AG04450 (cell line): ENCODE measurements around the gene JAML. TPM values are rescaled to one million over a fixed set of nuclear protein-coding genes. Genes with fewer than 3 reads are reported as not detected.

Source experiments
- CTCF ChIA-PET: fragments of 300-600, 350-600 bp; formaldehyde crosslinking; extraction: SDS; loops from one replicate; lab custom pipeline; 2022; ENCODE audit warnings: antibody characterized with exemption, inconsistent platforms; lab: Charles Lee
- POLR2A ChIA-PET: fragments of 350-600 bp; formaldehyde crosslinking; extraction: SDS; loops from one replicate; lab custom pipeline; 2021; ENCODE audit warnings: antibody characterized with exemption, inconsistent platforms; lab: Yijun Ruan, JAX
- DNase-seq: peaks from one replicate; pipeline ENCODE4 v3.0.0-alpha.2; 2011; ENCODE audit warnings: low read depth, low spot score
- H3K27ac ChIP-seq: one replicate; pipeline ENCODE4 v1.5.1; 2012; ENCODE audit warnings: low read depth, low read length, control low read depth
- H3K27me3 ChIP-seq: one replicate; pipeline ENCODE4 v1.6.0; 2012; ENCODE audit warnings: low read length; ENCODE audit not compliant: control insufficient read depth, insufficient read depth
- H3K4me3 ChIP-seq: 2 replicates; pipeline ENCODE4 v1.5.1; 2011; ENCODE audit warnings: mild to moderate bottlenecking, low read depth, low read length, control low read depth
- H3K9me3 ChIP-seq: 2 replicates; pipeline ENCODE4 v1.5.1; 2012; ENCODE audit warnings: low read length; ENCODE audit not compliant: control insufficient read depth, insufficient read depth
- CTCF ChIP-seq: IDR thresholded peaks from 2 replicates; pipeline ENCODE4 v1.5.1; 2011; ENCODE audit warnings: low read depth, low read length, control low read depth, inconsistent platforms
- polyA plus RNA-seq: library from polyadenylated mRNA; depleted of rRNA; stranded (reverse); fragments of >200 nt; gene quantifications from 2 replicates; pipeline ENCODE4 v1.2.3, GENCODE V29; 2011

The JAML gene
- polyA plus RNA-seq, 1 experiment = not detected

DNA sequence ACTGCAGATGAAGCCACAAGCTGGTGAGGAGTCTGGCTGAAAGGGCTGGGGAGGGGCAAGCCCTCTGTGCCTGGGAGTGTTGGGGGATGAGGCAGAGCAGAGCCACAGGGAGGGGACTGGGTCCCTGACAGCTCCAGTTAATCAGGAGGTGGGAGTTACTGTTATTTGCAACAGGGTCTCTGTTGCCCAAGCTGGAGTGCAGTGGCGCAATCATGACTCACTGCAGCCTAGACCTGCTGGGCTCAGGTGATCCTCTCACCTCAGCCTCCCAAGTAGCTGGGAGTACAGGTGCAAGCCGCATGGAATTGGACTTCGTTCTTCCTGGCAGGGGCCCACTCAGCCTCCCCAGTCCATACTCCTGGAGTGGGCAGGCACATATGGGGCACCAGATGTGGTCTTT, 56.1 kb downstream of the JAML start:
- POLR2A ChIA-PET = no interaction called here
- CTCF ChIA-PET = no interaction called here
- no peak for TF ChIP-seq CTCF
- DNase-seq = no peak
- H3K9me3 ChIP-seq = no peaks in the 10 kb centered on the region
- no peak overlapping the region for H3K4me3 ChIP-seq
- no peak overlapping the region for H3K27ac ChIP-seq
- peaks cover 21% of the 10 kb centered on the region for H3K27me3 ChIP-seq

GRCh38 chr11:118168316-118168715, 56.5 kb downstream of the JAML start:
- Histone ChIP-seq H3K4me3 (no peak overlapping the region), H3K9me3 (no peaks in the 10 kb centered on the region), H3K27me3 (peaks cover 23% of the 10 kb centered on the region), H3K27ac (no peak overlapping the region)
- TF ChIP-seq CTCF = no peak
- ChIA-PET CTCF (no interaction called here), POLR2A (no interaction called here)
- DNase-seq = no peak

DNA sequence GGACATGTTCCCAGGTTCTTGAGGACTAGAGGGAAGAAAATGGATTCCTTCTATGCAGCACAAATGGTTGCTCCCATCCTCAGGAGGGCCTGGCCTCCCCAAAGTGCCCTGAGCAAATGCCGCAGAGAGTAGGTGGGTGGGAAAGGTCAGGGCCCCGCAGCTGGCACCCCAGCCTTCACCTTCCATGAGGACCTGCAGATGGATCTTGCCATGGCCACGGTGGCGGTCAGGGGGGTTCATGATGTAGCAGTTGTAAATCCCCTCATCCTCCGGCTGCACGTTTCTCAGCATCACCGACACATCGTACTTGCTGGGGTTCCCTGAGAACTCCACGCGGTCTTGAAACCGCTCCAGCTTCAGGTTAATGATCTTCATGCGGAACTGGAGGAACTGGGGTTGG, 56.9 kb downstream of the JAML start:
- no peak for TF ChIP-seq CTCF
- Histone ChIP-seq H3K27ac (no peak overlapping the region), H3K27me3 (peaks cover 23% of the 10 kb centered on the region), H3K9me3 (no peaks in the 10 kb centered on the region), H3K4me3 (no peak overlapping the region)
- no peak for DNase-seq
- ChIA-PET POLR2A (no interaction called here), CTCF (interaction anchor here (0.9 kb wide), 1 partner anchor 21 kb away, joined by 3 read pairs; no protein-coding TSS in a partner anchor)

DNA sequence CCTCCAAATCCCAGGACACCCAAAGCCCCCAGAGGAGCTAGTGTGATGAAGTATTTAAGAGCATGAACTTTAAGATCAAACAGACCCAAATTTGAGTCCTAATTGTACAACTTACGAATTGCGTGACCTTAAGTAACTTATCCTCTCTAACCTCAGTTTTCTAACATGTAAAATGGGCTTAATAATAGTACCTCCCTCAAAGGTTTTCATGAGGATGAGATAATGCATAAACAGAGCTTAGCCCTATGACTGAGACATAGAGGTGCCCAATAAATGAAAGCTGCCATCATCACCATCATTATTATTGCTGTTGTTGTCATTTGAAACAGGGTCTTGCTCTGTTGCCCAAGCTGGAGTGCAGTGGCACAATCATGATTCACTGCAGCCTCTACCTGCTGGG, 57.6 kb downstream of the JAML start:
- Histone ChIP-seq H3K27ac (no peak overlapping the region), H3K9me3 (no peaks in the 10 kb centered on the region), H3K4me3 (no peak overlapping the region), H3K27me3 (peaks cover 25% of the 10 kb centered on the region)
- no peak for TF ChIP-seq CTCF
- POLR2A ChIA-PET = no interaction called here
- no peak for DNase-seq
- CTCF ChIA-PET = interaction anchor here (0.9 kb wide), 1 partner anchor 21 kb away, joined by 3 read pairs; no protein-coding TSS in a partner anchor

- CTCF ChIA-PET = no interaction called here
- DNase-seq = no peak
- POLR2A ChIA-PET = no interaction called here
- H3K4me3 ChIP-seq = no peak overlapping the region
- no peak for TF ChIP-seq CTCF
- no peaks in the 10 kb centered on the region for H3K9me3 ChIP-seq
- peaks cover 24% of the 10 kb centered on the region for H3K27me3 ChIP-seq
- H3K27ac ChIP-seq = no peak overlapping the region
These were observed 58.2 kb downstream of the JAML start for GRCh38 chr11:118166641-118167040.
